ENCODE data around the gene CDKL1.
"Not testable (repeated sequence)": the region's sequence is repeated elsewhere in the genome, so short reads cannot be mapped to it uniquely, and the experiment has no call there.

The CDKL1 gene

DNA sequence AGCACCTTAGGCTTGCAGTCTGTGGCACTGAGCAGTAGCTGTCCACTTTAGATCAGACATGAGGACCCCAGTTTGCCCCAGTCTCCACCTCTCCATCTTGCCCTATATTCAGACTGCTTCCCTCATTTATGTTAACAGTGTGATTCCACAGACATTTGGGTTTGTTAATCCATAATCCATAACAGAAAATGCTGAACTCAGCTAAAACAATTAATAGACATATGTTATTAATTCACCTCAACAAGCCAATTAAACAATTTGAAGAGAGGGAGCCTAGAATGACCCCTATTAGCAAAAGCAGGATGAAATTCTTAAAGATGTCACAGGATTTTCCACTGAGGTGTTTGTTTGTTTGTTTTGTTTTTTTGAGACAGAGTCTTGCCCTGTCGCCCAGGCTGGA lies 9.1 kb downstream of the CDKL1 start:
- no peak for DNase-seq

DNA sequence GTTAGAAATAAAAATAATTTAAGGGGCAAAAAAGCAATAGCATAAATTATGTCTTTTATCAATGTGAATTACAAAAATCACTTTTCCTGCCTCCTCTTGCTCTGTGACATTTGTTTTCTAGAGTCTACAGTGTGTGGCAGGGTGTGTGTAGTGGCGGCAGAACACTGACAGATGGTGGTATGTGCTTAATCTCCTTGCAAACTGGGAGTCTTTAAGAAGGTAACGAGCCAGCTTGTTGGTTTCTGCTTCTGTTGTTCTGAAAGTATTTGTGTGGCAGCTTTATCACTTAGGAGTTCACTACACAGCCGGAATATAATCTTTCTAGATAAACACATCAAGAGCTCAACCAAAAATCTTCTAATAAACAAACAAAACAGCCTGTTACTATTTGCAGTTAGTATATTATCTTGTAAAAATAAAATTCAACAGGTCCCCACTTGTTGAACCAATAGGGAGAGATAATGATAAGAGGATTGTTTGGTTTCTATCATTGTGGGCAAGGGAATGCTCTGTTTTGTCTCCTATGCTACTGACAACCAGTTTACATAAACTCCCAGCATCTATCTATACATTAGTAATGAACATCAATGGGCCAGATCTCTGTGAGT lies 13.0 kb downstream of the CDKL1 start:
- no peak for DNase-seq

DNA sequence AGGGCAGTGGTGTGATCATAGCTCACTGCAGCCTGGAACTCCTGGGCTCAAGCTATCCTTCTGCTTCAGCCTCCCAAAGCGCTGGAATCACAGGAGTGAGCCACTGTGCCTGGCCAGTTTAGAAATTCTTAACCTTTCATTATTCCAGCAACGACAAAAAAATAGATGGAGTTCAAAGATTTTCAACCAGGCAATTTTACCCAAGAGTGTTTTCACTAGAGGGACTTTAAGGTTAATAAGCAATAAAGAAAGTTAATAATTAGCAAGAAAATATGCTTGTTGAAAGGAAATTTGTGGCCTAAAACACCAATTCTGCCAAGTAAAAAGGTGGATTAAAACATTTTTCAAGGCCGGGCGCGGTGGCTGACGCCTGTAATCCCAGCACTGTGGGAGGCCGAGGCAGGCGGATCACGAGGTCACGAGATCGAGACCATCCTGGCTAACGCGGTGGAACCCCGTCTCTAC lies 14.8 kb downstream of the CDKL1 start:
- DNase-seq = no peak

DNA sequence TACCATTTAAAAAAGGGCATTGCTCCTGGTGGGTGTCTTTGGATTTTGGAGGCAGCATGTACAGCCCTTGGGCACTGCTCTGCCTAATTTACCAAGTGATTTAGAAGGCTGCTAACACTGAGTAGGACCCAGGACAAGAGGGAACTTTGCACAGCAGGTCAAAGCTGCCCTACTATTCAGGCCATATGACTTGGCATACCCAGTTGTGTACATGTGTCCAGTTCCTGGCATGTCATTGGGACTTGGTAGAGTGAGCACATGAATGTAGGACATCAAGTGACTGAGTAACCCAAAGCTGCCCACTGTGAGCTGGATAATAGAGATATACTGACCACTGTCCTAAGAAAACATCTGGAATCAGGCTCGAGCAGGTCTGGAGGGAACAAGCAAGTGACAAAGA lies 15.7 kb downstream of the CDKL1 start:
- DNase-seq = no peak

DNA sequence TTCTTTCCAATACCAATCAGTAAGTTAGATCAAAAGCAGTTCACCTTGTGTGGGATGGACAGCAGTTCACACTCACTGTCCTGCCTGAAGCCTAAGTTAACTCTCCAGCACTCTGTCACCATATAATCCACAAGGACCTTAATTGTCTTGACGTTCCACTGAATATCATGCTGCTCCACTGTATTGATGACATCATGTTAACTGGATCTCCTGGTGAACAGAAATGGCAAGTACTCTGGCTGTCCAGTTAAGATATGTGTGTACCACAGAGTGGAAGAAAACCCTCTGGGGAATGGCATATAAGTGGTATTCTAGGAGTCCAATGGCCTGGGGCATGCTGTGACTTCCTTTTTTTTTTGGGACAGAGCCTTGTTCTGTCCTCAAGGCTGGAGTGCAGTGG lies 16.2 kb downstream of the CDKL1 start:
- no peak for DNase-seq

DNA sequence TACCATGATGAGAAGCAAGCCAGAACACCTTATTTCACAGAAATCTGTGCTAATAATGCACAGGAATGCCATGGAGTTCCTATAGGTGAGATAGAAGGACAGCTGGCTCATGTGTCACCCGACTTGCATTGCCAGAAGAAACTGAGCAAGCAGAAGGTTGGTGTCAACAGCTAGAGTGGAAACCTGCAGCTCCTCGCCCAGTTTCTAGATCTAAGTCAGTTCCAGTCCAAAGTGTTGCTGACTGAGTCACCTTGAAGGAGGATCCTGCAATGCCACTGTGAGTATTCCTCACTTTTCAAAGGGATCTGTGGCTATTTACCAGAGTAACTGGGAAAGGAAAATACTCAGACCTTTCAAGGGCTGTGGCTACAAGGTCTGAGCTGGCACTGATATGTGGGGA lies 17.1 kb downstream of the CDKL1 start:
- no peak for DNase-seq

DNA sequence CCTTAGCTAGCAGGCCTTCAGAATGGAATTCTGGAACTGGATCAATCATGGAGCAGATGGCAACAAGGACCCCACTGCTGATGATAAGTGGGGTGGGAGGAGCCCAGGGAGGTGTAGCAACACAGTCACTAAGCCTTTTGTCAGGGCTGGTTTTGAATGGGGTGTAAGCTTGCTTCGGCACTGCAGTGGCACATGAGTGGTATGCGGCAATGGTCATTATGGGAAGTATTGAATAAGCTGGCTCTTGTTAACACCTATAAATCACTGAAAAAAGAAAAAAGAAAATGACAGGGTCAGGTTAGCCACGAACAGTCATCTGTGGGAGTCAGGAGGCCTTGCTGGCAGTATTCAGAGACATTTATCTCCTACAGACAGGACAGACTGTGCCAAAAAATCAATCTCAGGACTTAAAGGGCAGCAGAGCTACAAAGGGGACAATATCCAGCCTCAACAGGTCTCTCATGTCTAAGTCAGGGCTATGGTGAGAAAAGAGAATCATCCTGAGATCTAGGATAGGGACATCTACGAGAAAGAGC lies 19.1 kb downstream of the CDKL1 start:
- DNase-seq = no peak

DNA sequence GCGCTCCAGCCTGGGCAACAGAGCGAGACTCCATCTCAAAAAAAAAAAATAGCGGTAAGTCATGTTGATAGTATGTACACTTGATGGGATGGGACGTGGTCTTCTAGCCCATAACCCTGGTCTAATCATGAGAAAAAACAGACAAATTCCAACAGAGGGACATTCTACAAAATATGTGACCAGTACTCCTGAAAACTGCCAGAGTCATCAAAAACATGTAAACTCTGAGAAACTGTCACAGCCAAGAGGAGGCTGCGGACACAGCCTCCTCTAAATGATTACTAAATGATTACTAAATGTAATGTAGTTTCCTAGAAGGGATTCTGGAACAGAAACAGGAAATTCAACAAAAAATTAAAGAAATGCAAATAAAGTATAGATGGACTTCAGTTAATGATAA lies 20.9 kb downstream of the CDKL1 start:
- no peak for DNase-seq

DNA sequence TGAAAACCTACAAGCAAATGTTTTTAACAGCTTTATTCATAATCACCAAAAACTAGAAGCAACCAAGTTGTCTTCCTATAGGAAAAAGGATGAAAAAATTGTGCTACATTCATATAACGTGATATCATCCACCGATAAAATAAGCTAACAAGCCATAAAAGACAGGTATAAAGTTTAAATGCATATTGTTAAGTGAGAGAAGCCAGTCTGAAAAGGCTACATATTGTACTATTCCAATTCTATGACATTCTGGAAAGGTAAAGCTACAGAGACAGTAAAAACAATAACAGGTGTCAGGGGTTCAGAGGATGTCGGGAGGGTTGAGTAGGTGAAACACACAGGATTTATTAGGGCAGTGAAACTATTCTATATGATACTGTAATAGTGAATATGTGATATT lies 22.7 kb downstream of the CDKL1 start:
- no peak for DNase-seq

DNA sequence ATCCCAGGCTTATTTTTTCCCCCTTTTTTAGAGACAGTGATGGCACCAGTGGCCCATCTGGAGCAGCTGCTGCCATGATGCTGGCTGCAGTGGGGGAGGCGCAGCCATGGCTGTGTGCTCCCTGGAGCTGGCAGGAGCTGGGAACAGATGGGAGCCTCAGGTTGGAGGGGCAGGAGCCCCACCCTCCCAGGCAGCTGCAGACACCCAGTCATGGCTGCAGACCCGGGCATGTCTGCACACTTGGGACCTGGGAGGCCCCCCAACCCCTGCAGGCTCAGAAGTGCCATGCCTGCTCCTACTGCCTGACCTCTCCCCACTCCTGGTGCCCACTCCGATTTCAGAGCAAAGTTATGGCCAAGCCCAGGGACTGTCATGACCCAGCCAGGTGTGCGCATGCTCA lies 25.1 kb downstream of the CDKL1 start:
- no peak for DNase-seq

DNA sequence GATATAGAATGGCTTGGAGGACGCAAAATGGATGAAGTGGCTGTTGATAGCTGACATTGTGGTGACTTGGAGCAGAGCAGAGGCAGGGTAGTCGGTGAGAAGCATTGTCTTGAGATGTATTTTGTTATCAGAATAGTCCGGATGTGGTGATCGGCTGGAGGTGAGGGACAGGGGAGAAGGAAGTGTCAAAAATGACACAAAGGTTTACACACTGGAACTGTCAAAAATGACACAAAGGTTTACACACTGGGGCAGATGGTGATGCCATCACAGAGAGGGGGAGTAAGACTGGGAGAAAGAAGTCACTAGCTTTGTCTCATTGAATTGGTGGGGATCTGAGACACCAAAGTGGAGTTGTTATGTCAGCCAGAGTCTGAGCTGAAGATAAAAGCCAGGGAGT lies 30.1 kb downstream of the CDKL1 start:
- peak; percentile 26 for DNase-seq

DNA sequence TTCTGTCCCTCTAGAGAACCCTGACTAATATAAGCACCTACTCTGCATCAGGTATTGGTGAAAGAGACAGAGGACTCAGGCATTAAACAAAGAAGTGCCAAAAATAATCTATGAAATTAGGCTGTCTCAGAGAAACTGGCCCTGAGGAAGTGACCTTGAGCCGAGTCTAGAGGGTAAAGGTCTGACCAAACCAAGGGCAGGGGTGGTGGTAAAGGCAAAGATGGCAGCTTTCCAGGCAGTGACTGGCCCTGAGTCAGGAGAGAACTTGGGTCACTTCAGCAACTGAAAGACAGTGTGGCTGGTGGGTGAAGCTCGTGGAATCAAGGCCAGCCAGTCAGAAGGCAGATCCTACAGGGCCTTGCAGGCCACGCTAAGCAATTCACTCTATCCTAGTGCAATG lies 30.6 kb downstream of the CDKL1 start:
- no peak for DNase-seq

DNA sequence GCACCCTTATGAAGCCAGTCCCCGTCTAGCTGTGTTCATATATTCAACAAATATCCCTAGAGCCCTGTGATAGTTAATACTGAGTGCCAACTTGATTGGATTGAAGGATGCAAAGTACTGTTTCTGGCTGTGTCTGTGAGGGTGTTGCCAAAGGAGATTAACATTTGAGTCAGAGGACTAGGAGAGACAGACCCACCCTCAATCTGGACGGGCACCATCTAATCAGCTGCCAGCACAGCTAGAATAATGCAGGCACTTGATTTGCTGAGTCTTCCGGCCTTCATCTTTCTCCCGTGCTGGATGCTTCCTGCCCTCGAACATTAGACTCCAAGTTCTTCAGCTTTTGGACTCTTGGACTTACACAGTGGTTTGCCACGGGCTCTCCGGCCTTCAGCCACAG lies 31.1 kb downstream of the CDKL1 start:
- DNase-seq = not testable (repeated sequence)

DNA sequence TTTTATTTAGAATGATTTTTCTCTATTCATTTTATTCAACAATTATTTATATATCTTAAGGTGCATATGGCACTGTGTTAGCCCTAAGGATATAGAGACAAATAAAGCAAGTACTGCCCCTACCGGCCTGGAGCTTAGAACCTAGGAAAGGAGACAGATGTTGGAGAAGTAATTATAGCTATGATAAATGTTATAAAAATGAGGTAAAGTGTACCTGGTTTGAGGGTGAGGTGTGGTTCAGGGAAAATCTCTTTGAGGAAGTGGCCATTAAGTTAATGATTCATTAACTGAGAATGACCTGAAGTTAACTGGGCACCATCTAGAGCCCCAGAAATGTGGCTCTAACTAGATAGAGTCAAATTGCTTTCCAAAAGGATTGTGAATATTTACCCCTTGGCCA lies 31.9 kb downstream of the CDKL1 start:
- DNase-seq = no peak

DNA sequence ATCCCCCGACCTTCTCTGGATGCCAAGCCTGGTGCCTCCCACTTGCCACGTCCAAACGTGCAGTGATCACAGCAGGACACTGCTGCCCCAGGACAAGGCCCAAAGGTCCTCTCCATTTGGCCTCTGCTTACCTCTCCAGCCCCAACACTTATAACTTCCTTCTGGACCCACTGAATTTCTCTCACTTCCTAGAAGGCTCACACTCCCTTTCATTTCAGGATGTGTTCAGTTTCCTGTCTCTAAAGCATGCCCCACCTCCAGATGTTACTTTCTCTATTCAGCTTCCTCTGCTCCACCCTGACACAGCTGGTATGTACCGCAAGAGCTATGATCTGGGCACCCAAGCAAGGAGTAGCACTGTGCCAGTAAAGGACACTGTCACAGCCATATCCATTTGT lies 33.0 kb downstream of the CDKL1 start:
- DNase-seq = peak; percentile 77

DNA sequence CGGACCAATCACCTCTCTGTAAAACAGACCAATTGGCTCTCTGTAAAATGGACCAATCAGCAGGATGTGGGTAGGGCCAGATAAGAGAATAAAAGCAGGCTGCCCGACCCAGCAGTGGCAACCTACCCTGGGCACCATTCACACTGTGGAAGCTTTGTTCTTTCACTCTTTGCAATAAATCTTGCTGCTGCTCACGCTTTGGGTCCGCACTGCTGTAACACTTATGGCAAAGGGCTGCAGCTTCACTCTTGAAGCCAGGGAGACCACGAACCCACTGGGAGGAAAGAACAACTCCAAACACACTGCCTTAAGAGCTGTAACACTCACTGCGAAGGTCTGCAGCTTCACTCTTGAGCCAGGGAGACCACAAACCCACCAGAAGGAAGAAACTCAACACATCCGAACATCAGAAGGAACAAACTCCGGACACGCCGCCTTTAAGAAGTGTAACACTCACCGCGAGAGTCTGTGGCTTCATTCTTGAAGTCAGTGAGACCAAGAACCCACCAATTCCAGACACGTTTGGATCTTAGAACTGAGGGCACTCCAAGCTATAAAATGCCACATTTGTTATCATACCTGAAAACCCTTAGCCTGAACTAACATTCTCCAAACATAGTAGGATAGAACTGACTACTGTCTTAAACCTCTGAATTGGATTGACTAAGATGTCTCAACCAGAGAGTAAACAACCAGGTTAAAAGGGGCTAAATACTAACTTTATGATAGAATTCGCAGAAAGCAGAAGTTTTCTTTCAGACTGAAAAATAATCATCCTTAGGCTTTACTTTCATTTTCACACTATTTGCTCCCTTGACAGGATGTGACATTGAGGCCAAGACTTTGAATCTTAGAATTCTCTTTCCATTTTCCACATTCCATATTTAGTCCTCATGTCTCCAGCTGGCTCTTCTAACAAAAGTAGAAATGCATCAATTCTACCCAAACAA lies 33.6 kb downstream of the CDKL1 start:
- DNase-seq = peak; percentile 67

DNA sequence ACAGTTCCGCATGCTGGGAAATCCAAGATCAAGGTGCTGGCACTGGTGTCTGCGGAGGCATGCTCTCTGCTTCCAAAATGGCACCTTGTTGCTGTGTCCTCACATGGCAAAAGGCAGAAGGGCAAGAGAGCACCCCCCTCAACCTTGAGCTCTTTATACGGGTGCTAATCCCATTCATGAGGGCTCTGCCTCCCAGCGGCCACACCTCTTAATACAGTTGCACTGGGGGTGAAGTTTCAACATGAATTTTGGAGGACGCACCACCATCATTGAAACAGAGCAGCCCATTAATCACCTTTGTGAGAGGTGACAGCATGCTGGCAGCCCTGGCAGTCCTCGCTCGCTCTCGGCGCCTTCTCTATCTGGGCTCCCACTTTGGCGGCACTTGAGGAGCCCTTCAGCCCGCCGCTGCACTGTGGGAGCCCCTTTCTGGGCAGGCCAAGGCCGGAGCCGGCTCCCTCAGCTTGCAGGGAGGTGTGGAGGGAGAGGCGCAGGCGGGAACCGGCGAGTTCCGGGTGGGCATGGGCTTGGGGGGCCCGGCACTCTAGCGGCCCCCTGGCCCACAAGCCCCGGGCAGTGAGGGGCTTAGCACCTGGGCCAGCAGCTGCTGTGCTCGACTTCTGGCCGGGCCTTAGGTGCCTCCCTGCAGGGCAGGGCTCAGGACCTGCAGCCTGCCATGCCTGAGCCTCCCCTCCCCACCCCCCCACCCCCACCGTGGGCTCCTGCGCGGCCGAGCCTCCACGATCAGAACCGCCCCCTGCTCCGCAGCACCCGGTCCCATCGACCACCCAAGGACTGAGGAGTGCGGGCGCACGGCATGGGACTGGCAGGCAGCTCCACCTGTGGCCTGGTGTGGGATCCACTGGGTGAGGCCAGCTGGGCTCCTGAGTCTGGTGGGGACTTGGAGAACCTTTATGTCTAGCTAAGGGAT lies 34.9 kb downstream of the CDKL1 start:
- not testable (repeated sequence) for DNase-seq

DNA sequence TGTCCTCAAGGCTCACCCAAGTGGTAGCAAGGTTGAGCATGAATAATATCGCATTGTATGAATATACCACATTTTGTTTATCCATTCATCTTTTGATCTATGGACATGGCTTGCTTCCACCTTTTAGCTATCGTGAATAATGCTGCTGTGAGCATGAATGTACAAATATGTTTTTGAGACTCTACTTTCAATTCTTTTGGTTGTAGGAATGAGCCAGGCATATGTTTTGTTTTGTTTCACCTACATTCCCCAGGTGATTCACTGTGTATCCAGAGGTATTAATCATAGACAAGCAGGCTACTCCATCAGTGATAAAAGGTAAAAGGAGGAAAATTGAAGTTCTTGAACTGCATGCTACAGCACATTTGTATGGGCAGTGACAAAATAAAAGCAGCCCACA lies 35.8 kb downstream of the CDKL1 start:
- no peak for DNase-seq

DNA sequence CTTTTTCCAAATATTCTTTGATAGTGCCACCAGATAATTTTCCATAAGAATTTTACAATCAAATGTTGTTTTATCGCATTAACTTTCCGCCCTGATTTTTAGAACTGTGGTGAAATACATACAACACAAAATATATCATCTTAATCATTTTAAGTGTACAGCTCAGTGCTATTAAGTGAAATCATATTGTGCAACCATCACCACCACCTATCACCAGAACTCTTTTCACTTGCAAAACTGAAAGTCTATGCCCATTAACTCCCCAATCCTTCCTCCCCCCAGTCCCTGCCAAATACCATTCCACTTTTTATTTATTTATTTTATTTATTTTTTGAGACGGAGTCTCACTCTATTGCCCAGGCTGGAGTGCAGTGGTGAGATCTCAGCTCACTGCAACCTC lies 36.6 kb downstream of the CDKL1 start:
- DNase-seq = no peak

DNA sequence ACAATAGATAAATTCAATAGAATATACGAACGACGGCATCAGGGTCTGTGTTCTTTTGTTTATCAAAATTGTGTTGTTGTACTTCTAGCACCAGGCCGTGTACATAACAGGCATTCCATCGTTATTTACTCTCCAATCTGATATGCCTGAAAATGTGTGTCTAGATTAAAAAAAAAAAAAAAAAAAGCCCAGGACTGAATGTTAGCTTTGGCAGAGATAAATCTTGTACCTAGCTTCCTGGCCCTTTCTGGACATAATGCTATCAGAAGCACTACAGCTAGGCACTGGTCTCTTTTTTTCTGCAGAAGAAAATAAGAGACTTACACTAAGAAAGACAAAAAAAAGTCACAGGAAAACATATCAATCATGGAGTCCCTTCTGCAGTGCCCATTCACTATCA lies 37.0 kb downstream of the CDKL1 start:
- DNase-seq = no peak

DNA sequence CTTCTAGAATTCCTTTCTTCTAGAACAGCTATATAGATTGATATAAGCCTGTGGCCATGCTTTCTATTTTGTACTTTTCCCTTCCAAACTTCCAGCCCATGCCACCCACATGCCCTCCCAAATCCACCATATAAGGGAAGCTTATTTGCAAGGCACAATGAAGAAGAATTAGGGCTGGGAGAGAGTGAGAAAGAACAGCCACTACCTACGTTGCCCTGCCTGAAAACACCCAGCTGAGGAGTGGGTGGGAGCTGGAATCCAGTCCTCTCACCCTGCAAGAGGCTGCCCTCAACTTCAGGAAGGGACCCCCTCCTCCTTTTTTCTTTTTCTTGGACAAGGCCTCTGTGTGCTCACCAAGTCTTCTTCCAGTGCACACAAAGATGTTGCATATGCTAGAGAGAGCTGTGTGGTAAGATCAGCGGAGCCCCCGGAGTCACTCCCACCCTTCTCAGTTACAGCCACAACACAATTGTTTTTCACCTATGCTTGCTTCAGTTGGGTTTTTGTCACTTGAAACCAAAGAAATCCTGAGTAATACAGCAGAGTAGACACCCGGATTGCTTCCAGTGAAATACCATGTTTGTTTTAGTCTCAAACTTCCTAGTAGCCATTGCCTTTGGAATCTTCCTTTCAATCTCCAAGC lies 38.8 kb downstream of the CDKL1 start:
- DNase-seq = no peak

DNA sequence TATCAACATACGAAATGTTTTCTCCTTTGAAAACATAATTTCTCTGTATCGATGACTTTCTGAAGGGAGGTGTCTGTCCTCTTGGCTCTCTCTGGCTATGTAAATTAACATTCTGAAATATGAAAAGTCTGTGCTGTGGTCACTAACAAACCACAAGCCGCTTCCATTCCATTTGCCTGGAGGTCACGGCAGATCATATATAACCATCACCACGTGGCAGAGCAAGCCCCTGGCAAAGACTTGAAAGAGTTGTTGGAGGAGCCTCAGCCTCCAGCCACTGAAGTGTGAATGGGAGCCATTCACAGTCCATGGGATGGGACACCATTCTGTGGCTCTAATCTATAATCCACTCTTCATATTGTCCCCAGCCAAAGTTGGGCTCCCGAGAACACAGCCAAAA lies 39.6 kb downstream of the CDKL1 start:
- no peak for DNase-seq

DNA sequence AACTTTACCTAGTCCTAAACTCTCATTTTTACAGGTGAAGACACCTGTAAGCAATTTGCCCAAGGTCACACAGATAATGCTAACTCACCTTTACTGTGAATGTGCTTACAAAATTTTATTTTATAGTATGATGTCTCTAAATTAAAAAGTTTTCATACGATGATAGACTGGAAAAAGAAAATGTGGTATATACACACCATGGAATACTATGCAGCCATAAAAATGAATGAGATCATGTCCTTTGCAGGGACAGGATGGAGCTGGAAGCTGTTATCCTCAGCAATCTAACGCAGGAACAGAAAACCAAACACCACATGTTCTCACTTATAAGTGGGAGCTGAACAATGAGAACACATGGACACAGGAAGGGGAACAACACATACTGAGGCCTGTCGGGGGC lies 40.4 kb downstream of the CDKL1 start:
- DNase-seq = not testable (repeated sequence)

Measured in CD4-positive, alpha-beta T cell treated with Interleukin-21 for 1 hour (primary cell).